IPS-18c (cell line): ENCODE data around the gene TBC1D22A.

ENCODE experiments used
- H3K4me3 ChIP-seq: 2 replicates; pipeline ENCODE4 v1.7.0; 2013; ENCODE audit warnings: low read depth, mild to moderate bottlenecking, low read length, moderate library complexity; ENCODE audit not compliant: insufficient read depth
- H3K9me3 ChIP-seq: one replicate; pipeline ENCODE4 v1.6.1; 2013; ENCODE audit warnings: mild to moderate bottlenecking, low read length, moderate library complexity; ENCODE audit not compliant: control insufficient read depth, insufficient read depth

The TBC1D22A gene

GRCh38 chr22:46996595-46997310 lies 234.3 kb downstream of the TBC1D22A start:
- H3K9me3 ChIP-seq = no peaks in the 10 kb centered on the region
- H3K4me3 ChIP-seq = no peak overlapping the region

GRCh38 chr22:46997311-46997970 lies 235.0 kb downstream of the TBC1D22A start:
- Histone ChIP-seq H3K4me3 (no peak overlapping the region), H3K9me3 (no peaks in the 10 kb centered on the region)

GRCh38 chr22:46998331-46998730 lies 235.9 kb downstream of the TBC1D22A start:
- H3K9me3 ChIP-seq = no peaks in the 10 kb centered on the region
- no peak overlapping the region for H3K4me3 ChIP-seq

- no peaks in the 10 kb centered on the region for H3K9me3 ChIP-seq
- H3K4me3 ChIP-seq = no peak overlapping the region
Observed at GRCh38 chr22:47000256-47000655, 237.8 kb downstream of the TBC1D22A start.

- Histone ChIP-seq H3K4me3 (no peak overlapping the region), H3K9me3 (no peaks in the 10 kb centered on the region)
Observed at GRCh38 chr22:47000888-47001287, 238.4 kb downstream of the TBC1D22A start.

GRCh38 chr22:47001288-47001687 lies 238.8 kb downstream of the TBC1D22A start:
- no peaks in the 10 kb centered on the region for H3K9me3 ChIP-seq
- no peak overlapping the region for H3K4me3 ChIP-seq

- H3K4me3 ChIP-seq = no peak overlapping the region
- no peaks in the 10 kb centered on the region for H3K9me3 ChIP-seq
Observed at GRCh38 chr22:47002692-47003091, 240.2 kb downstream of the TBC1D22A start.

GRCh38 chr22:47005506-47006408 lies 243.3 kb downstream of the TBC1D22A start:
- no peaks in the 10 kb centered on the region for H3K9me3 ChIP-seq
- H3K4me3 ChIP-seq = no peak overlapping the region

- H3K4me3 ChIP-seq = no peak overlapping the region
- H3K9me3 ChIP-seq = no peaks in the 10 kb centered on the region
Observed at GRCh38 chr22:47006433-47006832, 244.0 kb downstream of the TBC1D22A start.

GRCh38 chr22:47006869-47007268 lies 244.4 kb downstream of the TBC1D22A start:
- Histone ChIP-seq H3K4me3 (no peak overlapping the region), H3K9me3 (no peaks in the 10 kb centered on the region)

GRCh38 chr22:47007496-47007895 lies 245.0 kb downstream of the TBC1D22A start:
- H3K9me3 ChIP-seq = no peaks in the 10 kb centered on the region
- no peak overlapping the region for H3K4me3 ChIP-seq

- Histone ChIP-seq H3K9me3 (no peaks in the 10 kb centered on the region), H3K4me3 (no peak overlapping the region)
Observed at GRCh38 chr22:47008208-47008885, 245.9 kb downstream of the TBC1D22A start.

- H3K9me3 ChIP-seq = peaks cover 2% of the 10 kb centered on the region
- H3K4me3 ChIP-seq = no peak overlapping the region
Observed at GRCh38 chr22:47009304-47010101, 247.1 kb downstream of the TBC1D22A start.

GRCh38 chr22:47010211-47010610 lies 247.8 kb downstream of the TBC1D22A start:
- H3K9me3 ChIP-seq = peaks cover 2% of the 10 kb centered on the region
- no peak overlapping the region for H3K4me3 ChIP-seq

- Histone ChIP-seq H3K4me3 (no peak overlapping the region), H3K9me3 (peaks cover 2% of the 10 kb centered on the region)
Observed at GRCh38 chr22:47011131-47011858, 248.8 kb downstream of the TBC1D22A start.

GRCh38 chr22:47011859-47012258 lies 249.4 kb downstream of the TBC1D22A start:
- Histone ChIP-seq H3K9me3 (peaks cover 2% of the 10 kb centered on the region), H3K4me3 (no peak overlapping the region)
